D721Med (cell line): ENCODE data around the gene SDF4.
A peak's percentile ranks its signal among the peaks of the same experiment; 100 is the strongest.
"Not testable (repeated sequence)": the region's sequence is repeated elsewhere in the genome, so short reads cannot be mapped to it uniquely, and the experiment has no call there.

Source experiments
- DNase-seq: peaks from one replicate; pipeline ENCODE4 v3.0.0; 2011; ENCODE audit warnings: low spot score; ENCODE audit not compliant: insufficient read length
- FAIRE-seq: peaks from 2 replicates; lab custom pipeline; 2011; peaks lifted over from hg19 to GRCh38; lab: Jason Lieb, UNC
- CTCF ChIP-seq: IDR thresholded peaks from 2 replicates; pipeline ENCODE4 v1.5.1; 2012; ENCODE audit warnings: mild to moderate bottlenecking, control low read depth; ENCODE audit not compliant: insufficient read depth; ENCODE audit errors: missing control alignments

Gene SDF4

GRCh38 chr1:1198423-1199140, 33.2 kb downstream of the SDF4 start:
- TF ChIP-seq CTCF: no peak
- FAIRE-seq (no peak), DNase-seq (peak; percentile 2)

GRCh38 chr1:1197551-1198422, 34.0 kb downstream of the SDF4 start:
- peak; percentile 3 for DNase-seq
- no peak for FAIRE-seq
- TF ChIP-seq CTCF: no peak

- TF ChIP-seq CTCF: no peak
- FAIRE-seq (no peak), DNase-seq (no peak)
Measured at GRCh38 chr1:1197188-1197500, 34.7 kb downstream of the SDF4 start.

GRCh38 chr1:1196431-1197187, 35.2 kb downstream of the SDF4 start:
- no peak for FAIRE-seq
- TF ChIP-seq CTCF: no peak
- DNase-seq: peak; percentile 5

- FAIRE-seq, DNase-seq: not testable (repeated sequence)
Measured at GRCh38 chr1:1195726-1196125, 36.1 kb downstream of the SDF4 start.

GRCh38 chr1:1194723-1195122, 37.1 kb downstream of the SDF4 start:
- TF ChIP-seq CTCF: no peak
- FAIRE-seq (no peak), DNase-seq (no peak)

- FAIRE-seq: no peak
- DNase-seq: no peak
- no peak for TF ChIP-seq CTCF
Measured at GRCh38 chr1:1191734-1192133, 40.1 kb downstream of the SDF4 start.
